ENCODE measurements around the gene XKR8.
A peak's percentile ranks its signal among the peaks of the same experiment; 100 is the strongest.

The XKR8 gene, protein sequence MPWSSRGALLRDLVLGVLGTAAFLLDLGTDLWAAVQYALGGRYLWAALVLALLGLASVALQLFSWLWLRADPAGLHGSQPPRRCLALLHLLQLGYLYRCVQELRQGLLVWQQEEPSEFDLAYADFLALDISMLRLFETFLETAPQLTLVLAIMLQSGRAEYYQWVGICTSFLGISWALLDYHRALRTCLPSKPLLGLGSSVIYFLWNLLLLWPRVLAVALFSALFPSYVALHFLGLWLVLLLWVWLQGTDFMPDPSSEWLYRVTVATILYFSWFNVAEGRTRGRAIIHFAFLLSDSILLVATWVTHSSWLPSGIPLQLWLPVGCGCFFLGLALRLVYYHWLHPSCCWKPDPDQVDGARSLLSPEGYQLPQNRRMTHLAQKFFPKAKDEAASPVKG

DNA sequence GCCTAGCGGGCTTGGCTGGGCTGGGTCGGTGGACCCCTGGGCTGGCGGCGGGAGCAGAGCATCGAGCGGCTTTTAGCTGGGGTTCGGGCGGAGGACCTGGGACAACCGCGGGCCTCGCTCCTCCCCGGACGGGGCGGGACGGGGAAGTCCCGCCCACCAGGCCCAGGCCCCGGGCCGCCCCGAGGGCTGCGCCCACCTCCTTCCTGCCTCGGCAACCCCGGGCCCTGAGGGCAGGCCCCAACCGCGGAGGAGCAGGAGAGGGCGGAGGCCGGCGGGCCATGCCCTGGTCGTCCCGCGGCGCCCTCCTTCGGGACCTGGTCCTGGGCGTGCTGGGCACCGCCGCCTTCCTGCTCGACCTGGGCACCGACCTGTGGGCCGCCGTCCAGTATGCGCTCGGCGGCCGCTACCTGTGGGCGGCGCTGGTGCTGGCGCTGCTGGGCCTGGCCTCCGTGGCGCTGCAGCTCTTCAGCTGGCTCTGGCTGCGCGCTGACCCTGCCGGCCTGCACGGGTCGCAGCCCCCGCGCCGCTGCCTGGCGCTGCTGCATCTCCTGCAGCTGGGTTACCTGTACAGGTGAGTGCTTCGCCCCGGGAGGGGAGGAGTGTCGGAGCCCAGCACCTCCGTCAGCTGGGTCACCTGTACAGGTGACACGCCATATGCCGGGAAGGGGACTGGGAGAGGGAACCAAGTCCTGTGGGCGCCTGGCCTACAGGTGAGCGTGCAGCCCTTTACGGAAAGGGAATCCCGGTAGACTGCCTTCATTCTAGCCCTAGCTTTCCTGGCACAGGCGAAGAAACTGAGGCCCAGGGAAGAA lies at the start of gene XKR8:
Gene XKR8 (plus strand): TSS at position 182 of the 812 bp plus-strand sequence. CDS start 97 bp downstream, at position 279.
- peak; percentile 37 for DNase-seq (ENCODE audit: low read depth)
- TF ChIP-seq, protein P1, sequence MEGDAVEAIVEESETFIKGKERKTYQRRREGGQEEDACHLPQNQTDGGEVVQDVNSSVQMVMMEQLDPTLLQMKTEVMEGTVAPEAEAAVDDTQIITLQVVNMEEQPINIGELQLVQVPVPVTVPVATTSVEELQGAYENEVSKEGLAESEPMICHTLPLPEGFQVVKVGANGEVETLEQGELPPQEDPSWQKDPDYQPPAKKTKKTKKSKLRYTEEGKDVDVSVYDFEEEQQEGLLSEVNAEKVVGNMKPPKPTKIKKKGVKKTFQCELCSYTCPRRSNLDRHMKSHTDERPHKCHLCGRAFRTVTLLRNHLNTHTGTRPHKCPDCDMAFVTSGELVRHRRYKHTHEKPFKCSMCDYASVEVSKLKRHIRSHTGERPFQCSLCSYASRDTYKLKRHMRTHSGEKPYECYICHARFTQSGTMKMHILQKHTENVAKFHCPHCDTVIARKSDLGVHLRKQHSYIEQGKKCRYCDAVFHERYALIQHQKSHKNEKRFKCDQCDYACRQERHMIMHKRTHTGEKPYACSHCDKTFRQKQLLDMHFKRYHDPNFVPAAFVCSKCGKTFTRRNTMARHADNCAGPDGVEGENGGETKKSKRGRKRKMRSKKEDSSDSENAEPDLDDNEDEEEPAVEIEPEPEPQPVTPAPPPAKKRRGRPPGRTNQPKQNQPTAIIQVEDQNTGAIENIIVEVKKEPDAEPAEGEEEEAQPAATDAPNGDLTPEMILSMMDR (conservative IDR thresholded peaks at IDR 0.05; ENCODE audit: low read depth, low read length) = peak; percentile 53
- H3K4me3 ChIP-seq (ENCODE audit: low read length) = peak within 1 kb of the TSS; percentile 63

DNA sequence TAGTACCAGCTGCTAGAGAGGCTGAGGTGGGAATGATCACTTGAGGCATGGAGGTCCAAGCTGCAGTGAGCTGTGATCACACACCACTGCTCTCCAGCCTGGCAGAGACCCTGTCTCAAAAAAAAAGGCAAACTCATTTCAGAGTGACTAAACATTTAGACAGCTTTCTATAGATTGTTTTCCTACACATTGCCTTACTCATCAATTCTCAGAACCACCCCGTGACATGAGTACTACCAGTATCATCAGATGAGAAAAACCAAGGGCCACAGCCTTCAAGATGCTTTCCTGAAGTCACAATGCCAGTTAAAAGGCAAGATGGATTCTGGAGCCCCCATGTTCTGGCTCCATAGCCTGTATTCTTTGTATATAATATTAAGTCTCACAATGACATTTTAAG lies 47.3 kb upstream of the XKR8 start:
- no peak for DNase-seq (ENCODE audit: low read depth)
- H3K4me3 ChIP-seq (ENCODE audit: low read length) = no peak overlapping the region
- TF ChIP-seq, protein P1 (conservative IDR thresholded peaks at IDR 0.05; ENCODE audit: low read depth, low read length) = no peak

DNA sequence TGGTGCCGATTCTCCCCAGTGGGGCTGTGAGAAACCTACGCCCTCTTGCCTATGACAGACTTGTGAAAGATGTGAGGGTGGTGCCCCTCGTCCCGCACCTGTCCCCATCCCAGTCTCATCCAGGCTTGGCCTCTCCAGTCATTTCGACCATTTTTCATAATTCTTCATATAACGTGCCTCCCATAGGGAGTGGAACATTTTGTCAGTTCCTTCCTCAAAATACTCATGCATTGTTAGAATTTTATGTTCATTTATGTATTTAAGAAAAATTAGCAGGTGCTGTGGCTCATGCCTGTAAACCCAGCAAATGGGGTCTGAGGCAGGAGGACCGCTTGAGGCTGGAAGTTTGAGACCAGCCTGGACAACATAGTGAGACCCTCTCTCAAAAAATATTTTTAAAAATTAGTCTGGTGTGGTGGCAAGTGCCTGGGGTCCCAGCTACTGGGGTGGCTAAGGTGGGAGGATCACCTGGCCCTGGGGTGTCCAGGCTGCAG lies 44.6 kb upstream of the XKR8 start:
- no peak overlapping the region for H3K4me3 ChIP-seq (ENCODE audit: low read length)
- TF ChIP-seq, protein P1 (conservative IDR thresholded peaks at IDR 0.05; ENCODE audit: low read depth, low read length) = no peak
- DNase-seq (ENCODE audit: low read depth) = no peak

DNA sequence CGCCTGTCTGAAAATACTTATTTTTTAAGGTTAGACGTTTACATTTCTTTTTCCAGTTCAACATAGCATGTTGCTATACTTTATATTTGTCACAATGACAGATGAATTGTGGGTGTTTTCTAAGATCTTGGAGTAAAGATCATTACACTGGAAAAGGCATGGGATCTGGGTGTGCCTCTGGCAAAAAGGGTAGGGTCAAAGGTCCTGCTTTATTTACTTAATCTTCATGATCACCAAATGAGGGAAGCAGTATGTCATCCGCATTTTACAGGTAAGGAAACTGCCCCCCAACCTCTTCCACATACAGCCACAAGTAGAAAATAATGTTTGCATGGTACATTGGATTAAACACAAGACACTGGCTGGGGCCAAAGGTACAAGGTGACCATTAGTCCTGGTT lies 37.5 kb upstream of the XKR8 start:
- H3K4me3 ChIP-seq (ENCODE audit: low read length) = no peak overlapping the region
- DNase-seq (ENCODE audit: low read depth) = no peak
- TF ChIP-seq, protein P1 (conservative IDR thresholded peaks at IDR 0.05; ENCODE audit: low read depth, low read length) = no peak

DNA sequence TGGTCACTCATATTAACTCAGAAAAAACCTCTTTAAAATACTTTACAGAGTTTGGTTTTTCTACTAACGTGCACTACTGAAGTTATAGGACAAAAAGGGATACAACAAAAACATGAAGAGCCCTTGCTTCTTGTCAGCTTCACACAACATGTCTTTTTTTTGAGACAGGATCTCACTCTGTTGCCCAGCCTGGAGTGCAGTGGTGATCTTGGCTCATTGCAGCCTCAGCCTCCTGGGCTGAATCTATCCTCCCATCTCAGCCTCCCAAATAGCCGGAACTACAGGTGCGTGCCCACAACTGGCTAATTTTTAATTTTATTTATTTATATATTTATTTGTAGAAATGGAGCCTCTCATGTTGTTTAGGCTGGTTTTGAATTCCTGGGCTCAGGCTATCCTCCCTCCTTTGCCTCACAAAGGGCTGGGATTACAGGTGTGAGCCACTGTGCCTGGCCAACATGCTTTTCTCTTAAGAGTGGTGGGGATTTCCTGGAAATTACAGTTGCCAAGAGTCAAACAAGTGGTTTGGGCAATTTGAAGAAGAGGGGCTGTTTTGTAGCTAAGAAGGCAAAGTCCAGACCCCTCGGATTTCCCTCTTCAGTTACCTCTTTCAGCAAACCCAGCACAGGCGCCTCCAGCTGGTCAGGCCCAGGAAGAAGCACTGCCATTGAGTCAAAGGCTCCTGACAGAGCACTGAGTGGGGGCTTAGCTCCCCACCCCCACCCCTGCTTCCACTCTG lies 31.4 kb upstream of the XKR8 start:
- TF ChIP-seq, protein P1 (conservative IDR thresholded peaks at IDR 0.05; ENCODE audit: low read depth, low read length) = no peak
- DNase-seq (ENCODE audit: low read depth) = no peak
- H3K4me3 ChIP-seq (ENCODE audit: low read length) = no peak overlapping the region

DNA sequence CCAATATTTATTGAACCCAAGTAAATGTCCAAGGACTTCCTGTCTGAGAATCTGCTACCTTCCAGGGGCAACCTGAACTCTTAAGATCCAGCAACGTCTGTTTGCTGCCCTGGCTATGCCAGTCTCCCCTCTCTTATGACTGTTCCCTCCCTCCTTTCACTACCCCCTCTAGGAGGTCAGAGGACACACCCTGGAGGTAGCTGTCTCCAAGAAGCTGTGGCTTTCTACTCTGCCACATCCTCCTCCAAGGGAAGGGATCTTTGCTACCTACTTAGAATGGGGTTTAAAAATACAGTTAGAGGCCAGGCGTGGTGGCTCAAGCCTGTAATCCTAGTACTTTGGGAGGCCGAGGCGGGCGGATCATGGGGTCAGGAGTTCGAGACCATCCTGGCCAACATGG lies 28.6 kb upstream of the XKR8 start:
- DNase-seq (ENCODE audit: low read depth) = no peak
- no peak overlapping the region for H3K4me3 ChIP-seq (ENCODE audit: low read length)
- TF ChIP-seq, protein P1 (conservative IDR thresholded peaks at IDR 0.05; ENCODE audit: low read depth, low read length) = no peak
